ENCODE data around the gene RRP8. TPM values are rescaled to one million over a fixed set of nuclear protein-coding genes. Genes with fewer than 3 reads are reported as not detected.

Gene RRP8
- total RNA-seq, 4 donors from 2014 or later: 14.9 to 22.7 (median 18.0) TPM

DNA sequence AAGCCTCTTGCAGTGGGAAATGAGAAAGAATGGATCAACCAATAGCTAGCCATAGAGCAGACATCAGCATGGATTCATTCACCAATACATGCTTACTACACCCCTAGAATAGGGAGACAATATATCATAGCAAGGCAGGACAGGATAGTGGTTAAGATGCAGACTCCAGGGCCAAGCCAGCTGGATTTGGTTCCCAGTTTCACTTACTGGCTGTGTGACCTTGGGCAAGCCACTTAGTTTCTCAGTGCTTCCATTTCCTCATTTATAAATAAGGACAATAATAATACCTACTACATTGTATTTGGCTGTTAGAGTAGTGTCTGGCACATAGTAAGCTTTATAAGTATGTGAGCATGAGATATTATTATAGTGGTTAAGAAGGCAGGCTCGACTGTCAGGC lies 45.1 kb upstream of the RRP8 start:
- DNase-seq (ENCODE audit: low spot score in 2 of 2): no peak
- no peak for TF ChIP-seq POLR2A (IDR thresholded peaks at IDR 0.05)
- TF ChIP-seq, protein P1, sequence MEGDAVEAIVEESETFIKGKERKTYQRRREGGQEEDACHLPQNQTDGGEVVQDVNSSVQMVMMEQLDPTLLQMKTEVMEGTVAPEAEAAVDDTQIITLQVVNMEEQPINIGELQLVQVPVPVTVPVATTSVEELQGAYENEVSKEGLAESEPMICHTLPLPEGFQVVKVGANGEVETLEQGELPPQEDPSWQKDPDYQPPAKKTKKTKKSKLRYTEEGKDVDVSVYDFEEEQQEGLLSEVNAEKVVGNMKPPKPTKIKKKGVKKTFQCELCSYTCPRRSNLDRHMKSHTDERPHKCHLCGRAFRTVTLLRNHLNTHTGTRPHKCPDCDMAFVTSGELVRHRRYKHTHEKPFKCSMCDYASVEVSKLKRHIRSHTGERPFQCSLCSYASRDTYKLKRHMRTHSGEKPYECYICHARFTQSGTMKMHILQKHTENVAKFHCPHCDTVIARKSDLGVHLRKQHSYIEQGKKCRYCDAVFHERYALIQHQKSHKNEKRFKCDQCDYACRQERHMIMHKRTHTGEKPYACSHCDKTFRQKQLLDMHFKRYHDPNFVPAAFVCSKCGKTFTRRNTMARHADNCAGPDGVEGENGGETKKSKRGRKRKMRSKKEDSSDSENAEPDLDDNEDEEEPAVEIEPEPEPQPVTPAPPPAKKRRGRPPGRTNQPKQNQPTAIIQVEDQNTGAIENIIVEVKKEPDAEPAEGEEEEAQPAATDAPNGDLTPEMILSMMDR (IDR thresholded peaks at IDR 0.05): no peak
- H3K4me3 ChIP-seq (ENCODE audit: low read depth, poor library complexity, severe bottlenecking): no peak overlapping the region
- intact Hi-C loops (cut with DNase I; ENCODE audit: low total_unique reads): no loop called here
- 66 to 74% methylated on average over 1 of the region's 1 CpG for WGBS, 2 donors

DNA sequence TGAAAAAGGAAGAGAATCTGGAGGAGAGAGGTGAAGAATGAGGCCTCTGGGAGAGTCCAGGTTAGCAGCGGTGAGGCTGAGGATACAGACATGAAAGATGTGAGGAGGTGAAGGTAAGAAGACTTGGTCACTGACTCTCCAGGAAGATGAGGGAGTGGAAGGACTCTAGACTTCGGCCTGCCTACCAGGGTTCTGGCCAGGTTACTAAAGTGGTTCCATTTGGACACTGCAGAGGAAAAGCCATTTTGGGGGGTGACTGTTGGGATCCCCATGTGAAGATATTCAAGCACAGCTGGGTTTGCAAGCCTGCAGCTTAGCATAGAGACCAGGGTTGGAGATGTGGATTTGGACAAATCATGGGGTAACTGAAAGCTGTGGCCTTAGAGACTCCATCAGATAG lies 44.4 kb upstream of the RRP8 start:
- no peak for DNase-seq (ENCODE audit: low spot score in 2 of 2)
- 84 to 98% methylated on average over 2 of the region's 2 CpGs for WGBS, 2 donors
- intact Hi-C loops (cut with DNase I; ENCODE audit: low total_unique reads): no loop called here
- H3K4me3 ChIP-seq (ENCODE audit: low read depth, poor library complexity, severe bottlenecking): no peak overlapping the region
- TF ChIP-seq POLR2A (IDR thresholded peaks at IDR 0.05): no peak
- TF ChIP-seq, protein P1 (IDR thresholded peaks at IDR 0.05): no peak

DNA sequence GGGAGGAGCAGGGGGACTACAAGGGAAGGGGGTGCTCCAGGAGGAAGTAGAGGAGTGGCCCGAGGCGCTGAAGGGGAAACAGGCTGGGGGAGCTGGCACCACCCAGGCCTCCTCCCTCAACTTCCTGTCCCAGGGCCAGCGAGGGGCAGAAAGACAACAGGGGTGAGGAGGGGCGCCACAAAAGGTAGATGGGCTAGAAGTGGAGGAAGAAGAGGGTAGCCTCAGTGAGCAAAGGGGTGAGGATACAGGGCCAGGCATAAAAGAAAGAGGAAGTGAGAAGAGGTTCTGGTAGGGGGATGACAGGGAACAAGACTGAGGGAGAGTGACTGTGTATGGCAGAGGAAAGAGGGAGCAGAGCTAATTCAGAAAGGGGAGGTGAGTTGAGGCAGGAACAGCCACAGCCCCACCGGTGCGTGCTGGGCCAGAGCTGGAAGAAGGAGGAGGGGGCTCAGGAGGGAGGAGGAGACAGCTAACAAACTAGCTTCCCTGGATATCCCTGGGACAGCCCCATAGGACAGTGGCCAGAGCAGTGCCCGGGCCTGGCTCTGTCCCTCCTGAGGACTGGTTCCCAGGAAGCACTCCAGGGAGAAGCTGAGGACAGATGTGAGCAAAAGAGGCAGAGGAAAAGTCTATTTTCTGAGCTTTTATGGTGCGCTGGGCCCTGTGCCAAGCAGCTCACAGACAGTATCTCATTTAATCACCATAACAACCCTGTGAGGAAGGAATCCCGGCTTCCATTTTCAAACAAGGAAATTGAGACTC lies 43.7 kb upstream of the RRP8 start:
- intact Hi-C loops (cut with DNase I; ENCODE audit: low total_unique reads): no loop called here
- 33 to 35% methylated on average over 9 of the region's 9 CpGs for WGBS, 2 donors

DNA sequence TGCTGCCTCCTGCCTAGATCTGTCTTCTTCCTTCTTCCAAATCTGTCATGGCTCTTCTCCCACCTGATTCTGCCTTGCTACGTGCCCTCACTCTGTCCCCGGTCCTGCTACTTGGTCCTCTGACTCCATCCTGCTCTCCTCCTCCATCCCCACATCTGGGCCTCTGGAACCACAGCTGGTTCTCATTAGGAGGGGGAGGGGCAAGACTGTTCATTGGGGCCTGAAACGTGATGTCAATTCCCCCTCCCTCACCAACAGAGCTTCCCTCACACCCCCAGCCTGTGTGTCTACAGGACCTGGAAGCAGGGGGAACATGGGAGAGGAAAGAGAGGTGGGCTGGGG lies 43.1 kb upstream of the RRP8 start:
- H3K4me3 ChIP-seq (ENCODE audit: low read depth, poor library complexity, severe bottlenecking): no peak overlapping the region
- no peak for TF ChIP-seq POLR2A (IDR thresholded peaks at IDR 0.05)
- 39 to 46% methylated on average over 3 of the region's 3 CpGs for WGBS, 2 donors
- intact Hi-C loops (cut with DNase I; ENCODE audit: low total_unique reads): no loop called here
- no peak for DNase-seq (ENCODE audit: low spot score in 2 of 2)

More for the DNA sequence above, 43.7 kb upstream of the RRP8 start:
- no peak overlapping the region for H3K4me3 ChIP-seq (ENCODE audit: low read depth, poor library complexity, severe bottlenecking)
- DNase-seq (ENCODE audit: low spot score in 2 of 2): no peak
- TF ChIP-seq POLR2A (IDR thresholded peaks at IDR 0.05): no peak
- TF ChIP-seq, protein P1 (IDR thresholded peaks at IDR 0.05): no peak

DNA sequence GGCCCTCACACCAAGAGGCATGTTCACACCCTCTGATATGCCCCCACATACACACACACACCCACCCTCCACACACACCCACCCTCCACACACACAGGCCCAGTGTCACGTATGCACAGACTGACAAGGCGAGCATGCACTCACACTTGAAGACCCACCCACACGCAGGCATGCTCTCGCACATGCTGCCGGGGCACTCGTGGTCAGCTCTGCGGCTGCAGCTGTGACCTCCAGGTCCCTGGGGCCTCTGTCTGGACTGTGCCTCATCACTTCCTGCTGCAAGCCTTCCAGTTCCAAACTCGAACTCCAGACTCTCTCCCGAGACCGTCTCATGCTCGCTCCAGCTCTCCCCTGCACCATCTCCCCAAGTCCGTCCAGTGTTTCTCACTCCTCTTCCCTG lies 42.7 kb upstream of the RRP8 start:
- TF ChIP-seq, protein P1 (IDR thresholded peaks at IDR 0.05): no peak
- no peak for TF ChIP-seq POLR2A (IDR thresholded peaks at IDR 0.05)
- intact Hi-C loops (cut with DNase I; ENCODE audit: low total_unique reads): no loop called here
- DNase-seq (ENCODE audit: low spot score in 2 of 2): peak in 1 of 2 donors; percentile 87
- 59 to 60% methylated on average over 12 of the region's 12 CpGs for WGBS, 2 donors
- H3K4me3 ChIP-seq (ENCODE audit: low read depth, poor library complexity, severe bottlenecking): no peak overlapping the region

DNA sequence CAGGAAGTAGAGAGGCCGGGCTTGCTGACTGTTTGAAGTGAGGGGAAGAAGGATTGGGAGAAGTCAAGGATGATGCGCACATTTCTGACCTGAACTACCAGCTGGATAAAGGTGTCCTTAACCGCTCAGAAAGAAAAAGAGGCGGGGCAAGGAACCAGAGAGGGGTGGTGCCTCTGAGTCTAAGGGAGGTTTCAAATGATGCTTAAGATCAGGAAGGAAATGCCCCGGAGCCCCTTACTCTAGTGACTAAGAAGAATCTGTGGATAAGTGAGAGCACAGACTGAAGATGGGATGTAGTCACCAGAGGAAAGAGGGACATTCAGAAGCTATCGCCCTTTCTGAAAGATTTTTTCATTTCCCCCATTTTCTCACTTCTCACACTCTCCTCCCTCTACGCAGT lies 39.5 kb upstream of the RRP8 start:
- no peak for DNase-seq (ENCODE audit: low spot score in 2 of 2)
- intact Hi-C loops (cut with DNase I; ENCODE audit: low total_unique reads): no loop called here
- WGBS, 2 donors: 85 to 89% methylated on average over 7 of the region's 7 CpGs
- H3K4me3 ChIP-seq (ENCODE audit: low read depth, poor library complexity, severe bottlenecking): no peak overlapping the region
- TF ChIP-seq POLR2A (IDR thresholded peaks at IDR 0.05): no peak
- TF ChIP-seq, protein P1 (IDR thresholded peaks at IDR 0.05): no peak

All from lower leg skin (tissue), 4 donors.